ENCODE measurements around the gene RNF145. TPM values are rescaled to one million over a fixed set of nuclear protein-coding genes. Genes with fewer than 3 reads are reported as not detected.
A peak's percentile ranks its signal among the peaks of the same experiment; 100 is the strongest.

The RNF145 gene, protein sequence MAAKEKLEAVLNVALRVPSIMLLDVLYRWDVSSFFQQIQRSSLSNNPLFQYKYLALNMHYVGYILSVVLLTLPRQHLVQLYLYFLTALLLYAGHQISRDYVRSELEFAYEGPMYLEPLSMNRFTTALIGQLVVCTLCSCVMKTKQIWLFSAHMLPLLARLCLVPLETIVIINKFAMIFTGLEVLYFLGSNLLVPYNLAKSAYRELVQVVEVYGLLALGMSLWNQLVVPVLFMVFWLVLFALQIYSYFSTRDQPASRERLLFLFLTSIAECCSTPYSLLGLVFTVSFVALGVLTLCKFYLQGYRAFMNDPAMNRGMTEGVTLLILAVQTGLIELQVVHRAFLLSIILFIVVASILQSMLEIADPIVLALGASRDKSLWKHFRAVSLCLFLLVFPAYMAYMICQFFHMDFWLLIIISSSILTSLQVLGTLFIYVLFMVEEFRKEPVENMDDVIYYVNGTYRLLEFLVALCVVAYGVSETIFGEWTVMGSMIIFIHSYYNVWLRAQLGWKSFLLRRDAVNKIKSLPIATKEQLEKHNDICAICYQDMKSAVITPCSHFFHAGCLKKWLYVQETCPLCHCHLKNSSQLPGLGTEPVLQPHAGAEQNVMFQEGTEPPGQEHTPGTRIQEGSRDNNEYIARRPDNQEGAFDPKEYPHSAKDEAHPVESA
- 47.6 TPM for total RNA-seq
- polyA plus RNA-seq = 64.6 TPM

- Histone ChIP-seq H3K36me3 (ENCODE audit: insufficient read depth) (no peaks in the 10 kb centered on the region), H3K27ac (ENCODE audit: low read depth) (peak within 1 kb of the TSS; percentile 98), H3K4me1 (ENCODE audit: insufficient read depth) (no peaks in the 10 kb centered on the region), H3K4me3 (ENCODE audit: low read depth, low read length) (peak within 1 kb of the TSS; percentile 92)
- DNase-seq (ENCODE audit: extremely low spot score) = no peak
- WGBS = under 1% methylated on average over 65 of the region's 65 CpGs
Measured at GRCh38 chr5:159209438-159210209, at the start of gene RNF145. RNF145 (minus strand) TSS chr5:159209553; CDS start chr5:159203617, 5,936 bp downstream.

GRCh38 chr5:159258361-159258760, 49.0 kb upstream of the RNF145 start:
- 93% methylated on average over 2 of the region's 2 CpGs for WGBS
- H3K4me1 ChIP-seq (ENCODE audit: insufficient read depth) = no peaks in the 10 kb centered on the region
- H3K36me3 ChIP-seq (ENCODE audit: insufficient read depth) = no peaks in the 10 kb centered on the region
- no peak for DNase-seq (ENCODE audit: extremely low spot score)
- H3K4me3 ChIP-seq (ENCODE audit: low read depth, low read length) = no peak overlapping the region
- no peak overlapping the region for H3K27ac ChIP-seq (ENCODE audit: low read depth)

DNA sequence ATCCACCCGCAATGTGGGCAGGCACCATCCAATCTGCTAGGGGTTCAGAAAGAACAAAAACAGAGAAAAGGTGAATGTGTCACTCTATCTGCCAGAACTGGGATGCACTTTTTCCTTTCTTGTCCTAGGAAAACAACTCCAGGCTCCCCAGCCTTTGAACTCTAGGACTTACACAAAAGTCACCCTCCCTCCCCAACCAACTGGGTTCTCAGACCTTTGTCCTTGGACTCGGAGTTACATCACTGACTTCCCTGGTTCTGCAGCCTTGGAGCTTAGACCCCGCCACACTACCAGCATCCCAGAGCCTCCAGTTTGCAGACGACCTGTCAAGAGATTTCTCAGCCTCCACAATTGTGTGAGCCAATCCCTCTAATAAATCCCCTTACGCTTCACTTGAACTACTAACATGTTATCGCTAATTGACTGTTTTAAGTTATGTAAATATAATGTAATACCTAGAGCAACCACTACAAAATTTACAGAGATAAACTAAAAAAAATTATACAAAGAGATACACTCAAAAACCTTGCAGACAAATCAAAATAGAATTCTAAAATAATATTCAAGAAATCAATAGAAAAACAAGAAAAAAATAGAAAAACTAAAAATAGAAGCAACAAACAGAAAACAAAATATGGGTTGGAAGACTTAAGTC, 48.4 kb upstream of the RNF145 start:
- WGBS = 78% methylated on average over 6 of the region's 6 CpGs
- DNase-seq (ENCODE audit: extremely low spot score) = no peak
- Histone ChIP-seq H3K4me3 (ENCODE audit: low read depth, low read length) (no peak overlapping the region), H3K27ac (ENCODE audit: low read depth) (no peak overlapping the region), H3K36me3 (ENCODE audit: insufficient read depth) (no peaks in the 10 kb centered on the region), H3K4me1 (ENCODE audit: insufficient read depth) (no peaks in the 10 kb centered on the region)

DNA sequence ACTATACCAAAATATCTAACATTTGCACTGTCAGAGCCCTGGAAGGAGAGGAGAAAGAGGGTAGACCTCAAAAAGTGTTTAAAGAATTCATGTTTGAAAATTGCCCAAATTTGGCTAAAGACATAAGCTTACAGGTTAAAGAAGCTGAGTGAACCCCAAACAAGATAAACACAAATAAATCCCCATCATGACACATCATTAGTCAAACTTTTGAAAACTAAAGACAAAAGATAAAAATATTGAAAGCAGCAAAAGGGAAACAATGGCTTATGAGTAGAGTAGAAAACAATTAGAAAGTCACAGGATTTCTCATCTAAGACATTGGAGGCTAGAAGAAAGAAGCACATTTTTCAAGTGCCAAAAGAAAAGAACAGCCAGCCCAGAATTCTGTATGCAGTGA, 47.7 kb upstream of the RNF145 start:
- no peak overlapping the region for H3K27ac ChIP-seq (ENCODE audit: low read depth)
- peaks cover 1% of the 10 kb centered on the region for H3K36me3 ChIP-seq (ENCODE audit: insufficient read depth)
- DNase-seq (ENCODE audit: extremely low spot score) = no peak
- H3K4me1 ChIP-seq (ENCODE audit: insufficient read depth) = no peaks in the 10 kb centered on the region
- H3K4me3 ChIP-seq (ENCODE audit: low read depth, low read length) = no peak overlapping the region

GRCh38 chr5:159252195-159252594, 42.8 kb upstream of the RNF145 start:
- Histone ChIP-seq H3K4me1 (ENCODE audit: insufficient read depth) (no peaks in the 10 kb centered on the region), H3K4me3 (ENCODE audit: low read depth, low read length) (no peak overlapping the region), H3K36me3 (ENCODE audit: insufficient read depth) (peaks cover 1% of the 10 kb centered on the region), H3K27ac (ENCODE audit: low read depth) (no peak overlapping the region)
- WGBS = 88% methylated on average over 1 of the region's 1 CpG
- DNase-seq (ENCODE audit: extremely low spot score) = no peak

GRCh38 chr5:159249158-159249557, 39.8 kb upstream of the RNF145 start:
- Histone ChIP-seq H3K4me3 (ENCODE audit: low read depth, low read length) (no peak overlapping the region), H3K27ac (ENCODE audit: low read depth) (no peak overlapping the region), H3K4me1 (ENCODE audit: insufficient read depth) (no peaks in the 10 kb centered on the region), H3K36me3 (ENCODE audit: insufficient read depth) (peaks cover 1% of the 10 kb centered on the region)
- 69% methylated on average over 2 of the region's 2 CpGs for WGBS
- DNase-seq (ENCODE audit: extremely low spot score) = no peak

DNA sequence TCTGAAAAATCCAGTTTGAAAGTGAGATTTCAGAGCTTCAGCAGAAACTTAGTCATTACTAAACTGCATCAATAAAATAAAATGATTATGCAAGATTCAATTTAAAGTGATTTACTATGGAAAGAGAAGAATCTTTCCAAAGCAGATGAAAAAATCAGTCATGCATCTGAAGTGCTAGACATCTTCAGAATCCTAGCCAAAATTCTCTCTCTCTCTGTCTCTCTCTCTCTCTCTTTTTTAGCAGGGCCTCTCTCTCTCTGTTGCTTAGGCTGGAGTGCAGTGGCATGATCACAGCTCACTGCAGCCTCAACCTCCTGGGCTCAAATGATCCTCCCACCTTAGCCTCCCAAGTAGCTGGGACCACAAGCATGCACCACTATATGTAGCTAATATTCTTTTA, 35.5 kb upstream of the RNF145 start:
- Histone ChIP-seq H3K4me1 (ENCODE audit: insufficient read depth) (no peaks in the 10 kb centered on the region), H3K36me3 (ENCODE audit: insufficient read depth) (no peaks in the 10 kb centered on the region), H3K27ac (ENCODE audit: low read depth) (no peak overlapping the region), H3K4me3 (ENCODE audit: low read depth, low read length) (no peak overlapping the region)
- no peak for DNase-seq (ENCODE audit: extremely low spot score)

- Histone ChIP-seq H3K36me3 (ENCODE audit: insufficient read depth) (no peaks in the 10 kb centered on the region), H3K4me3 (ENCODE audit: low read depth, low read length) (no peak overlapping the region), H3K4me1 (ENCODE audit: insufficient read depth) (no peaks in the 10 kb centered on the region), H3K27ac (ENCODE audit: low read depth) (no peak overlapping the region)
- no peak for DNase-seq (ENCODE audit: extremely low spot score)
- WGBS = 74% methylated on average over 3 of the region's 3 CpGs
Measured at GRCh38 chr5:159244163-159244562, 34.8 kb upstream of the RNF145 start.

- Histone ChIP-seq H3K4me3 (ENCODE audit: low read depth, low read length) (no peak overlapping the region), H3K4me1 (ENCODE audit: insufficient read depth) (no peaks in the 10 kb centered on the region), H3K36me3 (ENCODE audit: insufficient read depth) (no peaks in the 10 kb centered on the region), H3K27ac (ENCODE audit: low read depth) (no peak overlapping the region)
- no peak for DNase-seq (ENCODE audit: extremely low spot score)
Measured at GRCh38 chr5:159243385-159243784, 34.0 kb upstream of the RNF145 start.

DNA sequence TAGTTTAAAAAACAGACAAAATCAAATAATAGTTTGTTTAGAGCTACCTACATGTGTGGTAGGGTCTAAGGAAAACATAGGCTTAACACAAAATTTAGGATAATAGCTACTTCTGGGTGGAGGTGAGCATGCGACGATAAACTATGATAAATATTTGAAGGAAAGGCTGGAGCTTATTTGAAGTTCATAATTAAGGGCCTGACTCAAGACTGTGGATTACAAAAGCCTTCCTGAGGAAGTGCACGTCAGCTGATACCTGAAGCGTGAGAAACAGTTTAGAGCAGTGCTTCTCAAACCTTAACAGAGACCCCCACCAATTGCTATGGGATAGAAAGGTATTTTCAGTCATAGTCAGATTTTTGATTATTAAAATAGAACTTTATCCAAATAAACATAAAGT, 33.3 kb upstream of the RNF145 start:
- Histone ChIP-seq H3K36me3 (ENCODE audit: insufficient read depth) (no peaks in the 10 kb centered on the region), H3K4me1 (ENCODE audit: insufficient read depth) (no peaks in the 10 kb centered on the region), H3K4me3 (ENCODE audit: low read depth, low read length) (no peak overlapping the region), H3K27ac (ENCODE audit: low read depth) (no peak overlapping the region)
- 61% methylated on average over 4 of the region's 4 CpGs for WGBS
- no peak for DNase-seq (ENCODE audit: extremely low spot score)

GRCh38 chr5:159241946-159242552, 32.7 kb upstream of the RNF145 start:
- H3K36me3 ChIP-seq (ENCODE audit: insufficient read depth) = no peaks in the 10 kb centered on the region
- no peak overlapping the region for H3K4me3 ChIP-seq (ENCODE audit: low read depth, low read length)
- H3K4me1 ChIP-seq (ENCODE audit: insufficient read depth) = no peaks in the 10 kb centered on the region
- DNase-seq (ENCODE audit: extremely low spot score) = no peak
- 53% methylated on average over 2 of the region's 2 CpGs for WGBS
- no peak overlapping the region for H3K27ac ChIP-seq (ENCODE audit: low read depth)

DNA sequence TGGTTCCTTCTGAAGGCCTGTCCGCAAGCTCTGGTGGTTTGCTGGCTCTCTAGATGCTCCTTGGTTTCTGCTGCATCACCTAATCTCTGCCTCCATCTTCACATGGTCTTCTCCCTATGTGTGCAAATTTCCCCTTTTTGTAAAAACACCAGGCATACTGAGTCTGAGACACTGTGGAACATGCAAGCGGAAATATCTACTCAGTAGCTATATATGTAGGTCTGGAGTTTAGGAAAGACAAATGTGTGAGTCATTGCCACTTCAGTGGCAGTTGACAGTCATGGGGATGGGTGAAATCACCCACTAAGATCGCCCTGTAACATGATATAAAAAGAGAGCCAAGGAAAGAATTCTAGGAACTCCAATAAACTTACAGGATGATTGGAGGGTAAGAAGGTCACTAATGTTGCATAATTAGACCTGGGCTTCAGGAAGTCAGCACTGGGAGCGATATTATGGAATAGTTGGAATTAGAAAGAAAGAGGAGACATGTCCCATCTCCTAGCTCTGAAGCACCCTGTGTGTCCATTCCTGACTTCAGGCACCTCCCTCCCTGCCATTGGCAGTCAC, 31.0 kb upstream of the RNF145 start:
- H3K4me3 ChIP-seq (ENCODE audit: low read depth, low read length) = no peak overlapping the region
- no peak for DNase-seq (ENCODE audit: extremely low spot score)
- no peak overlapping the region for H3K27ac ChIP-seq (ENCODE audit: low read depth)
- WGBS = 59% methylated on average over 4 of the region's 4 CpGs
- no peaks in the 10 kb centered on the region for H3K4me1 ChIP-seq (ENCODE audit: insufficient read depth)
- no peaks in the 10 kb centered on the region for H3K36me3 ChIP-seq (ENCODE audit: insufficient read depth)
